Inflammatory macrophage treated with lipopolysaccharide for 1 hour (primary cell): Measurements from ENCODE around the gene GPC6.
"Not testable (repeated sequence)": the region's sequence is repeated elsewhere in the genome, so short reads cannot be mapped to it uniquely, and the experiment has no call there.

Experiments used
- DNase-seq, 2 donors: peaks; one replicate each; pipeline ENCODE4 v3.0.0-alpha.2; 2020 to 2022

GPC6 gene

GRCh38 chr13:93226623-93227279, at the start of gene GPC6:
TSS of gene GPC6 (plus strand) at chr13:93226807.
- DNase-seq = no peak

- no peak for DNase-seq
Measured at GRCh38 chr13:93180356-93180969, 46.1 kb upstream of the GPC6 start.

- DNase-seq = no peak
Measured at GRCh38 chr13:93182406-93182805, 44.2 kb upstream of the GPC6 start.

DNA sequence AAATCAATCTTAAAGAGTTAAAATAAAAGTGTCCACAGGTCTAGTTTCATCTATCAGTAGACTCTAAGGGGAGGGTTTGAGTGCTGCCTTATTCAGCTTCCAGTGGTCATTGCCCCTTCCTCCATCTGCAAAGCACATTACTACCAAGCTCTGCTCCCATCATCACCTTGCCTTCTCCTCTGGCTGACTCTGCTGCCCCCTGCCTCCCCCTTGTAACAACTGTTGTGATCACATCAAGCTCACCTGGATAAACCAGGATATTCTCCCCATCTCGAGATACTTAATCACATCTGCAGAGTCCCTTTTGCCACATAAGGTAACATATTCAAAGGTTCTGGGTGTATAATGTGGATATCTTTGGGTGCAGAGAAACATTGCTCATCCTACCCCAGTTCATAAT, 43.3 kb upstream of the GPC6 start:
- no peak for DNase-seq

- no peak for DNase-seq
Measured at GRCh38 chr13:93190006-93190405, 36.6 kb upstream of the GPC6 start.

- DNase-seq = no peak
Measured at GRCh38 chr13:93193682-93194081, 32.9 kb upstream of the GPC6 start.

DNA sequence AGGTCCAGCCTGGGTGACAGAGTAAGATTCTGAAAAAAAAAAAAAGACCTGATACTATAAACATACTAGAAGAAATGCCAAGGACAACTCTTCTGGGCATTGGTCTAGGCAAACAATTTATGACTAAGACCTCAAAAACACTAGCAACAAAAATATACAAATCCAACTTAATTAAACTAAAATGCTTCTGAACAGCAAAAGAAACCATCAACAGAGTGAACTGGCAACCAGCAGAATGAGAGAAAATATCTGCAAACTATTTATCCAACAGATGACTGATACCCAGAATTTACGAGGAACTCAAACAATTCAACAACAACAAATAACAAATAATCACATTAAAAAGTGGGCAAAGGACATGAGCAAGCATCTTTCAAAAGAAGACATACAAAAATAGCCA, 26.8 kb upstream of the GPC6 start:
- no peak for DNase-seq

DNA sequence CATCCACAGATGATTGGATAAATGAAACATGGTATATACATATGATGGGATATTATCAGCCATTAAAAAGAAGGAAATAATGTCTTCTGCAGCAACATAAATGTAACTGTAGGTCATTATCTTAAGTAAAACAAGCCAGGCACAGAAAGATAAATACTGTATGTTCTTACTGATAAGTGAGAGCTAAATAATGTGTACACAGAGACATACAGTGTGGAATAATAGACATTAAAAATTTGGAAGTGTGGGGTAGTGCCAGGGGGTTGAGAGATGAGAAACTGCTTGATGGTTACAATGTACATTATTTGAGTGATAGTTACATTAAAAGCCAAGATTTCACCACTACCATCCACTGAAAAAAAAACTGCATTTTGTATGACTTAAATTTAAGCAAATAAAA, 26.0 kb upstream of the GPC6 start:
- DNase-seq = no peak

DNA sequence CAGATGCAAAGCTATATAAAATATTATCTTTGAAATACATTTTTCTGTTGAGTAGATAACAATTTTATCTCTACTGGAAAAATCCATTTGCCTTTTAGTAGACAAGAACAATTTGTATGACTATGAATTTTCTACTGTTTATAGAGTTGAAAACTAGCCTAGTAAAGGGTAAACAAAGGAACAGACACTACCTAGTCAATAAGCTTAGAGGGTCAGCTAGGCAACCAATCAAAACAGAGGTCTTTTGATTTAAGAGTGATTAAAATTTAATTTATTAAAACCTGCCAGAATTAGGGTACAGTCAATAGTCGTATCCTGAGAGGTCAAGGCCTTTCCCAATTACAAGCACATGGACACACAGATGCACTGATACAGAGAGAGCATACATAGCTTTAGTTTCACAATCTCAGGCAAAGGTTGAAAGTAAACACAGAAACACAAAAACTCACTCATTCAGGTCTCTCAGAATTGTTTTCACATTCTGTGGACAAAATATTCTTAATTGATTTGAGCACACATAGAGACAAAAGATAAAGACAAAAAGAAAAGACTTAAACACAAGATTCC, 24.5 kb upstream of the GPC6 start:
- no peak for DNase-seq

DNA sequence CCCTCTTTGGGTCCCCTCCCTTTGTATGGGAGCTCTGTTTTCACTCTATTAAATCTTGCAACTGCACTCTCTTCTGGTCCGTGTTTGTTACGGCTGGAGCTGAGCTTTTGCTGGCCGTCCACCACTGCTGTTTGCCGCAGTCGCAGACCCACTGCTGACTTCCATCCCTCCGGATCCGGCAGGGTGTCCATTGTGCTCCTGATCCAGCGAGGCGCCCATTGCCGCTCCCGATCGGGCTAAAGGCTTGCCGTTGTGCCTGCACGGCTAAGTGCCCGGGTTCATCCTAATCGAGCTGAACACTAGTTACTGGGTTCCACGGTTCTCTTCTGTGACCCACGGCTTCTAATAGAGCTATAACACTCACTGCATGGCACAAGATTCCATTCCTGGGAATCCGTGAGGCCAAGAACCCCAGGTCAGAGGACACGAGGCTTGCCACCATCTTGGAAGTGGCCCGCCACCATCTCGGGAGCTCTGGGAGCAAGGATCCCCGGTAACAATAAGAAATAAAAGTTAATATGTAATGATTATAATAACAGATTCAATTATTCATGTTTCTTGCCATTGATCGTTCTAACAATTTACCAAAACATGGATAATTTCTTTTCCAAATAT, 19.7 kb upstream of the GPC6 start:
- DNase-seq = not testable (repeated sequence)

DNA sequence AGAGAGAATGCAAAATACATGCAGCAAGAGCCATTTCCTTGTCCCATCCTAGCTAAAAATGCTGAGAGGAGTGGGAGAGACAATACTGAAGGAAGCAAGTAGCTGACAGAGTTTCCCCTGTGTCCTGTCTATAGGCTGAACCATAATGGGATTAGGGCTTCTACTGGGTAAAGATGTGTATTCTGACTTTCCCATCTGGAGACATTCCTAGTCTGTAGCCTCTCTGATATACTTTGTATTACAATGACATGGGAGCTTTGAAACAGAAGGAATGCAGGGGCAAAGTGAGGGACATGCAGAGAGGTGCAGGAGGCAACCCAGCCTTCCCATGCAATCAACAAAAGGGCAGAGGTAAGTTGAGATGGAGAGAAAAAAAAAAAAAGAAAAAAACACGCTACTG, 10.5 kb upstream of the GPC6 start:
- DNase-seq = no peak

DNA sequence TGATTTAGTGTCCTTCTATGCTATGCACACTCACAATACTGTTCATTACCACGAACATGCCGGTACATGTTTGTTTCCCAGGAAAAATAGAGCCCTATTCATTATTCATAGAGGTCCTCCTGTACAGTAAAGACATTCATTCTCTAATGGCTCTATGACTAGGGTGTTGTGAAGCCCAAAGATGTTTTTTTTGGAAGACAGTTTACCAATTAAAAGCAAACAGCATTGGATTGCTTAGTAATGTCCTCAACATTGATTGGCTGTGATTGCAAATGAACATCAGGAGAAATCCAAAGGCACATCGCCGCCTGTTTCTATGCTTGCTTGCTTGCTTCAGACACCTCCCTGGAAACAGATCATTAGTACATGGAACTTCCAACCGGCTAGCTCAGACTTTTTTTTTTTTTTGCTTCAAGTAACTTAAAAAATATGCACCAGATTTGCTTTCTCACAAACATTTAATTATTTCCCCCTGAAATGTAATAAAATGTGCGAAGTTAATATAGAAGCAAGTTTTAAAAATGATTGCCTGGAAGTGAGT, 8.8 kb upstream of the GPC6 start:
- DNase-seq = no peak

DNA sequence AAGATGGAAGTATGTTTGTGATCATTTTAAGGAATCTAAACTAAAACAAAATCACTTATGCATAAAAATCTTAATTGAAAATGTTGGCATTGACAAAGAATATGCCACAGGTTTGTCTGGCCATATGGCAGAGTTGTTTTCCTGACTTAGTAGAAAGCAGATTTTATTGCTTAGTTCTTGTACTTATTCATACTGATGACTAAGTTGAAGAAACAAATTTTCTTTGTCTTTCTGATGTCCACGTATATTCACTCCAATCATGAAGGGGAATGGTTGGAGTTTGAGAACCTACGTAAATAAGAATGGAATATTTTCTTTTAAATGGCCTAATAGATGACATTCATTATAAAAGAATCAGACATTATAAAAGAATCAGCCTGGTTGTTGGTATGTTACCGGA, 8.0 kb upstream of the GPC6 start:
- DNase-seq = no peak

DNA sequence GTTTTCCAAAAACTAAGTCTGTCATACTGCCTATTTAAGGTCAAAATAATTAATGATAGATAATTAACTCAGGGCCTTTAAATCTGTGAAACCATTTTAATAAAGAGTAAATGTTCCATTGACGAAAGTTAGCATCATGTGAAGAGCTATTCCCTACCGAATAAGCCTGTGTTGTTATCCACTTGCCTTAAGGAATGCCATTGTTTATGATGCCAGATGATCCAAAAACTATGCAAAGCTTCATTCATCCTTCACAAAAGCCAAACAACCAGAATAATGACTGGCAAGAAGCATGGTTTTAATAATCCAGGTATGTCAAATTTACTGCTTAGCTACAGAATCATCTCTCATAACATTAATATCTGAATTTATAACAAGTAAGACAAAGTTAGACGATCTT, 6.5 kb upstream of the GPC6 start:
- DNase-seq = no peak

DNA sequence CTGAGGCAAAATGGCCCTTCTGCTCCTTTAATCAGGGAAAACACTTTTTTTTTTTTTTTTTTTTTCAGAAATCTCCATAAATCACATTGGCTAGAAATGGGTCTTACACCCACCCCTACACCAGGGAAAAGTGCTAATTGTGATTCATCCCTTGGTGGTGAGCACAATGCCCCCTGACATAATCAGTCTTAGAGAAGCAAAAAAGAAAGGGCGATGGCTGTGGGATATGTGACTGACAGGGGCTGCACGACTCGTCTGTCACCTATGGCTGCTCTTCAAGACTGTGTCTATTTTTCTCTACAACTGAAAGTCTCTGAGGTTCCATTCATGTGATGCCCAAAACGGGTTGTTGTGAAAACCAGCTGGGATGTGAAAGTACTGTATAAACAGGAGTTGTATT, 3.6 kb upstream of the GPC6 start:
- no peak for DNase-seq

- no peak for DNase-seq
Measured at GRCh38 chr13:93224535-93224934, 2.1 kb upstream of the GPC6 start.

DNA sequence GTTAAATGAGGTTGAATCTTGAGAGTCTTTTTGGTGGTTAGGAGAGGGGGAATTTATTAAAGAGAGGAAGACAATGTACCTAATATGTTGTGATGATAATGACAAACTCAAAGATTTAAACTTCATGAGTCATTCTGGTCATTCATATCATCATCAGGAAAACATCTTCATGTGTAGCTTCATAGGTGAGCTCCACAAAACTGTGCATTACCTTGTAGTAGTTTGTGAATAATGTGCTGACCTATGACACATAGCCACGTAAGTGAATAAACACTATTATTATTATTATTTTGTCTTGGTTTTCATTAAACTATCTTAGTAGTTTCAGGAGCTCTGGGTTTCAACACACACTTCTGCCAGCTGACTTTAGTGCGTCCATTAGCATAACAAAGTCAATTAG, 997 bp upstream of the GPC6 start:
- no peak for DNase-seq

- DNase-seq = no peak
Measured at GRCh38 chr13:93226065-93226622, 463 bp upstream of the GPC6 start.

DNA sequence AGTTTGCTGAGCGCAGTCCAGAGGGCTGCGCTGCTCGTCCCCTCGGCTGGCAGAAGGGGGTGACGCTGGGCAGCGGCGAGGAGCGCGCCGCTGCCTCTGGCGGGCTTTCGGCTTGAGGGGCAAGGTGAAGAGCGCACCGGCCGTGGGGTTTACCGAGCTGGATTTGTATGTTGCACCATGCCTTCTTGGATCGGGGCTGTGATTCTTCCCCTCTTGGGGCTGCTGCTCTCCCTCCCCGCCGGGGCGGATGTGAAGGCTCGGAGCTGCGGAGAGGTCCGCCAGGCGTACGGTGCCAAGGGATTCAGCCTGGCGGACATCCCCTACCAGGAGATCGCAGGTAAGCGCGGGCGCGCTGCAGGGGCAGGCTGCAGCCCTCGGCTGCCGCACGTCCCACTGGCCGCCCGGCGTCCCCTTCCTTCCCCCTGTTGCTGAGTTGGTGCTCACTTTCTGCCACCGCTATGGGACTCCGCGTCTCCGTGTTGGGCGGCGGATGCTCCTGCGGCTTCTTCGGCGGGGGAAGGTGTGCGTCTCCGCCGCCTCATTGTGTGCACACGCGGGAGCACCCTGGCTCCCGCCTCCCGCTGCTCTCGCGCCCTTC, 772 bp downstream of the GPC6 start:
- no peak for DNase-seq

- DNase-seq = no peak
Measured at GRCh38 chr13:93227878-93228642, 1.5 kb downstream of the GPC6 start.

DNA sequence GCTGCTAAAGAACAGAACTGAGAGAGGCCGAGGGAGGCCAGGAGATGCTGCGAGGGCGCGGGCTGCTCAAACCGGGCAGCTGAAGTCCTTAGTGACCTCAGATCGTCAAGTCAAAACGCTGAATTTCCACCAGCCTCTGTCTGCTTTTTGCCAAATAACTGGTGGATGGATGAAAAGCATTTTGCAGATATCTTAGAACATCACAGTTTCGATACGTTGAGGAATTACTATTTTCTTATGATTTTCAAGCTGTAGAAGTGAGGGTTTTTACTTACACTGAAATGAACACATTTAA, 2.0 kb downstream of the GPC6 start:
- DNase-seq = no peak

GRCh38 chr13:93230261-93230855, 3.8 kb downstream of the GPC6 start:
- no peak for DNase-seq
